Epidermal melanocyte (primary cell): ENCODE measurements around the gene CGAS.
"Not testable (repeated sequence)": the region's sequence is repeated elsewhere in the genome, so short reads cannot be mapped to it uniquely, and the experiment has no call there.

Source experiments
- DNase-seq: peaks from one replicate; pipeline ENCODE4 v3.0.0; 2011; ENCODE audit warnings: low spot score; ENCODE audit not compliant: insufficient read length

The CGAS gene

DNA sequence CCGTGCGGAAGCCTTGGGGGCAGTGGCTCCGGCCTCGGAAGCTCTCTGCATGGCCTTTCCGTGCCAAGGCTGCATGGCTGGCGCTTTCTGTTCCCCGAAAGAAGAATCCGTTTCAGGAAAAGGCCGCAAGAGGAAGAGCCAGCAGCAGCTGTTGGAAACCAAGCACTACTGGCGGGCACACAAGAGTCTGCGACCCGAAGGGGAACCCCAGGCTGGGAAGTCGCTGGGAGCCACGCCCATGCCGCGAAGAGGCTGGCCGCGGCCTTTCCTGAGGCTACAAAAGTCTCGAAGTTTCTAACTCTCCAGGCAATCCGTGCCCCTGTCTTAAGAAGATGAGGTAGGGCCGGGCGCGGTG, at the start of gene CGAS:
Gene CGAS (minus strand): TSS at position 191 of the 355 bp plus-strand sequence. CDS start 116 bp downstream, at position 75.
- DNase-seq: no peak

DNA sequence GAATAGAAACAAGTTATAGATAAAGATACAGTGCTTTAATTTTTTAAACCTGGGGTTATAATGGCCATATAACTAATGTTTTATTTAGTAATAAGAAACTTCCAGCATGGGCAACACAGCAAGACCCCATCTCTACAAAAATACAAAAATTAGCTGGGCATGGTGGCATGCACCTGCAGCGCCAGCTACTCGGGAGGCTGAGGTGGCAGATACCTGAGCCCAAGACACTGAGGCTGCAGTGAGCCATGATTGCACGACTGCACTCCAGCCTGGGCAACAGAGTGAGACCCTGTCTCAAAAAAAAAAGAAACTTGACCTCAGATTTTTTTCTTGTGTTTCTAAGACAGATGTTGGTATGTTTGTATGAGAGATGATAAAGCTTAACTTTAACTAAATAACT, 45.8 kb upstream of the CGAS start:
- no peak for DNase-seq

DNA sequence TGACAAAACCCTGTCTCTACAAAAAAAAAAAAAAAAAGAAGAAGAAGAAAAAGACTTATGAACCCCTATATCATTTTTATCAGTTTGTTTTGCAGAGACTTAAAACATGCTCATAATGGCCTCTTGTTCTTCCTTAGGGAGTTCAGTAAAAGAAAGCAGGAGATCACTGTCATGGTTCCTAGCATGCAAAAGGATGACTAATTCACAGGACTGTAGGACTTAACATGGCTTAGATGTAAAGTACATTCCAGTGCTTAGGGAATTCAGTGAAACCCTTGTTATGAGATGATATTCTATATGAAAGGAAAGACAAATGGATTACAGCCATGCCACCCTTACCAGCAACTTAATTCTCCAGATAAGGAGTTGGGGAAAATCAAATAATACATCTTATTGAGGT, 39.3 kb upstream of the CGAS start:
- no peak for DNase-seq

DNA sequence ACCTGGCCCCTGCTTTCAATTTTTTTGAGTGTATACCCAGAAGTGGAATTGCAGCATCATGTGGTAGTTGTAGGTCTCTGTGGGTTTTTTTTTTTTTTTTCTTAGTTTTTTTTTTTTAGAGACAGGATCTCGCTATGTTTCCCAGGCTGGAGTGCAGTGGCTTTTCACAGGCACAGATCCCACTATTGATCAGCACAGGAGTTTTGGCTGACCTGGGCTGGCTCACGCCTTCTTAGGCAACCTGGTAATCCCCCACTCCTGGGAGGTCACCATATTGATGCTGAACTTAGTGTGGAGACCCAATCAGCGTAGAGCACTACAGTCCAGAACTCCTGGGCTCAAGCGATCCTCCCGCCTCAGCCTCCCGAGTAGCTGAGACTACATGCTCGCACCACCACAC, 35.4 kb upstream of the CGAS start:
- no peak for DNase-seq

DNA sequence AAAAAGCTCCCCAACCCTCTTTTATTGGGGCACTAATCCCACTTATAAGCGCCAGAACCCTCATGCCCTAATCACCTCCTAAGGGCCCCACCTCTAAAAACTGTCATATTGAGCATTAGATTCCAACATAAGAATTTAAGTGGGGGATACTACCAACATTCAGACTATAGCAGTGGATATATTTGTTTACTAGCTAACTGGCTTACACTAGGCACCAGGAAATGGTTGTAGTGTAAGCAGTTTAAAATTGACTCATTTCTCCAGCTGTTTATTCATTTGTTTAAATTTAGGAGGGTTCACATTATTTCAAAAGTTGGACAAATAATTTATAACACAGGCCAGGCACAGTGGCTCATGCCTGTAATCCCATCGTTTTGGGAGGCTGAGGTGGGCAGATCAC, 32.3 kb upstream of the CGAS start:
- no peak for DNase-seq

DNA sequence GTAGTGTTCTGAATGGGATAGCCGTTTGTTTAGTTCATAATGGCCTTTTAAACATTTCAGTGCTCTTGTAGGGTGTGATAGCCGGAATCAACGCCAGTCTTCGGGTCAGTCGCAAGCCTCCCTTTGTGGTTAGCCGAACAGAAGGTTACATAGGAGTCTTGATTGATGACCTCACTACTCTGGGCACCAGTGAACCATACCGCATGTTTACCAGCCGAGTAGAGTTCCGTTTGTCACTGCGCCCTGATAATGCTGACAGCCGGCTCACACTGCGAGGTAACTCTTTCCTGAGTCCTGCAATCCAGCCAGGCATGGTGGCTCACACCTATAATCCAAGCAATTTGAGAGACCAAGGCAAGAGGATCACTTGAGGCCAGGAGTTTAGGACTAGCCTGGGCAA, 29.9 kb upstream of the CGAS start:
- DNase-seq: no peak

DNA sequence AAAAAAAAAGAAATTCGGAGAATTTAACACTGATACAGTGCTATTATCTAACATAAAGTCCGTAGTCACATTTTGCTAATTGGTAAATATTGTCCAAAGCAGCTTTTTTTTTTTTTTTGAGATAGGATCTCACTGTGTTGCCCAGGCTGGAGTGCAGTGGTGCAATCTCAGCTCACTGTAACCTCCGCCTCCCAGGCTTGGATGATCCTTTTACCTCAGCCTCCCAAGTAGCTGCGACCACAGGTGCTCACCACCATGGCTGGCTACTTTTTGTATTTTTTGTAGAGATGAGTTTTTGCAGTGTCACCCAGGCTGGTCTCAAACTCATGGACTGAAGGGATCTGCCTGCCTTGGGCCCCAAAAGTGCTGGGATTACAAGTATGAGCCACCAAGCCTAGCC, 25.3 kb upstream of the CGAS start:
- no peak for DNase-seq

DNA sequence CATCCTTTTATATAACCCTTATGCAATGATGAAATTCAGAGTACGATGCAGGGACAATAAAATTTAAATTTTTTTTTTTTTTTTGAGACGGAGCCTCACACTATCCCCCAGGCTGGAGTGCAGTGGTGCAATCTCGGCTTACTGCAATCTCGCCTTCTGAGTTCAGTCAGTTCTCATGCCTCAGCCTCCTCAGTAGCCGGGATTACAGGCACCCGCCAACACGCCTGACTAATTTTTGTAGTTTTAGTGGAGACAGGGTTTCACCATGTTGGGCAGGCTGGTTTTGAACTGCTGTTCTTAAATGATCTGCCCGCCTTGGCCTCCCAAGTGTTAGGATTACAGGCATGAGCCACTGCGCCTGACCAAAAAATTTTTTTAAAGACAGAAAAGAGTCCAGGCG, 24.6 kb upstream of the CGAS start:
- no peak for DNase-seq

DNA sequence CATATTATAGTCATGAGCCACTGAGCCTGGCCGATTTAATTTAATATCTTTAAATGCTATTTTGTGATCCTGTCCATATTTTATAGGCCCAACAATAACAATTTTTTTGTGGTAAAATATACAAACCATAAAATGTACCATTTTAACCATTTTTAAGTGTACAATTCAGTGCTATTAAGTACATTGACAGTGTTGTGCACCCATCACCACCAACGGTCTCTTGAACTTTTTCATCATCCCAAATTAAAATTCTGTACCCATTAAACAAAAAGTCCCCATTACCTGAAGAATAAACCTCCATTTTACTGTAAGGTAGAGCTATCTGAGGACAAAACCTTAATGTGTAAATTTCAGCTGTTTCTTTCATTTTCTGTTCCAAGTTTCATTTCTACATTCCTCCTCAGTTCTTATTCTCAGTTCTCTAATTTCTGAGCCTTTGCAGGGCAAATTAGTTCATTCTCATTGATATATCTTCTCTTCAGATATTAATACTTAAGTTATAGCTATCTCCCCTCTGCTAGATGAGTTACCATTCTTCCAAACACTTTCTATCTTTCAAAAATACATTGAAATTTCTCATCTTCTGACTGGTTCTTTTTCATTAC, 19.7 kb upstream of the CGAS start:
- DNase-seq: no peak

DNA sequence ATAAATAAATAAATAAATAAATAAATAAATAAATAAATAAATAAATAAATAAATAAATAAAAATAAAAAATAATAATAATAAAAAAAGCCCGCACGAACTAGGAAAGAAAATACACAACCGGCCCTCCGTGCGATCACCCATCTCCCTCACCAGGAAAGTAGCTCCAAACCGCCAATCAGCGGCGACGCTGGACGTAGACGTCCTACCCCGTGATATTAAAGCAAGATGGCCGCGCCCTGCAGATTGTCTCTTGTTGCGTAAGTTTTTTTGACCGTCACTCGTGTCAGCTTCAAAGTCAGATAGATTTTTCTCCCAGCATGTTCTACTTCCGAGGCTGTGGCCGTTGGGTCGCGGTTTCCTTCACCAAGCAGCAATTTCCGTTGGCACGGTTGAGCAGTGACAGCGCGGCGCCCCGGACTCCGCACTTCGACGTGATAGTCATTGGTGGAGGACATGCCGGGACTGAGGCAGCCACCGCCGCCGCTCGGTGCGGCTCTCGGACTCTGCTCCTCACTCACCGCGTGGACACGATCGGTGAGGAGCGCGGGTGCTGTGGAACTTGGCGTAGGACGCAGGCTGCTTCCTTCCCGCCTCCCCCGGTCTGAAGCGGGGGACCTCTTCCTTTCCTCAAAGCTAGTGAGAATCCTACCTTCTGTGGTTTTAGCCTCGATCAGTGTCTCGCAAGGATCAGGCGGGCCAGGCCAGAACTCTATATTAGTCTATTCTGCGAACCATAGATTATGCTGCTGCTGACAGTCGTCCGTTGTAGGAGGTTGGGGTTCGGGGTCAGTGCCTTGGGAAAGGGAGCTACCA, 9.6 kb upstream of the CGAS start, which contains the start of gene MTO1:
Gene MTO1 (plus strand): TSS at position 201 of the 814 bp plus-strand sequence. CDS start 118 bp downstream, at position 319.
- peak; percentile 92 for DNase-seq

DNA sequence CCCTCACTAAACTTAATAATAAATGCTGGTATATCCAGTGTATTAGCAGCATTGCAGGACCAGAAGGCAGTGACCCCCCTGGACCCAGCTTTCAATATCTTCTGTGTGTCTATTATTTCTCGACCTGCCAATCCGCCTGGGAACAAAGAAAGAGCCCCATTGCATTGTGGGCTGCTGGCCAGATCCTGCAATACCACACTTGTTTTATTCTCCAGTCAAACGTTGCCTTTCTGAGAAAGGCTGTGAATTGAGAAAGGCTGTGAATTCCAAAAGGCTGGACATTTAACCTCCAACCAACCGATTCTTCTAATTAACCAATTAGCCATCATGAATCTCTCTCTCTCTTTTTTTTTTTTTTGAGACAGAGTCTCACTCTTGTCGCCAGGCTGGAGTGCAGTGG, 8.0 kb upstream of the CGAS start:
- DNase-seq: no peak

DNA sequence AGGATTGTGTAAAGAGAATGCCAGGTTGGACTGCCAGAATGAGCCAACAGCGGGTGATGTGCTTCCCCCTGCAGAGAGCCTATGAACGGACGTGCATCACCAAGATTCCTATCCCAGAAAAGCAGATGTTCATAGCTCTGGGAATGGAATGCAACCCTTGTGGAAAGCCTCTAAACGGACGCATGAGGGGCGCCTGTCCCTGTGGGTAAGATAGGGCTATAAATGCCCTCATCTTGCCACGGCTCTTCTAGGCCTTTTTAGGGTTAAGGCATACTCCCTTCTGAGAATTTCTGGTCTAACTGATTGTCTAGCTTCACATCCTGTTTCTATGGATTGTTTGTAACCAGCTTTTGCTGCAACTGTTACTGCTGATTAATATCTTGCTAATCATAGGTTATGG, 7.4 kb upstream of the CGAS start:
- not testable (repeated sequence) for DNase-seq

DNA sequence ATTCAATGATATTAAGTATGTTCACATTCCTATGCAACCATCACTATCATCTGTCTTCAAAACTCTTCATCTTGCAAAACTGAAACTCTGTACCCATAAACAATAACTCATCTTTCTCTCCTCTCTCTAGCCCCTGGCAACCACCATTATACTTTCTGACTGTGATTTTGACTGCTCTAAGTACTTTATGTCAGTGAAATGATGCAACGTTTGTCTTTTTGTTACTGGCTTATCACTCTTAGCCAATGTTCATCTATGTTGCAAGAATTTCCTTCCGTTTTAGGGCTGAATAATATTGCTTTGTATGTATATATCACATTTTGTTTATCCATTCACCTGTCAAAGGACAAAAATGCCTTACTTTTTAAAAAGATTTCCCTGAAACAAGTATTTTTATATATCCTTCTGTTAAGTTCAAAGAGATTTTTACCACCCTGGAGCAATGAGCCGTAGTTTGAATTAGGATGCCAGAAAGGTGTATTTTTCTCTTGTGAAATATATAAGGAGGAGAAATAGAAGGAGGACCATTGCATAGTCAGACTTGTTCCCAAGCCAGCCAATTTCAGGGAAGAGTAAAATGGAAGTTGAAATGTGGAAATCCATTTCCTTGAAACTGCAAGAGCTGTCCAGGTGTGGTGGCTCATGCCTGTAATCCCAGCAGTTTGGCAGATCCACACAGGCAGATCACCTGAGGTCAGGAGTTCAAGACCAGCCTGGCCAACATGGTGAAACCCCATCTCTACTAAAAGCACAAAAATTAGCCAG, 4.0 kb upstream of the CGAS start:
- DNase-seq: no peak

DNA sequence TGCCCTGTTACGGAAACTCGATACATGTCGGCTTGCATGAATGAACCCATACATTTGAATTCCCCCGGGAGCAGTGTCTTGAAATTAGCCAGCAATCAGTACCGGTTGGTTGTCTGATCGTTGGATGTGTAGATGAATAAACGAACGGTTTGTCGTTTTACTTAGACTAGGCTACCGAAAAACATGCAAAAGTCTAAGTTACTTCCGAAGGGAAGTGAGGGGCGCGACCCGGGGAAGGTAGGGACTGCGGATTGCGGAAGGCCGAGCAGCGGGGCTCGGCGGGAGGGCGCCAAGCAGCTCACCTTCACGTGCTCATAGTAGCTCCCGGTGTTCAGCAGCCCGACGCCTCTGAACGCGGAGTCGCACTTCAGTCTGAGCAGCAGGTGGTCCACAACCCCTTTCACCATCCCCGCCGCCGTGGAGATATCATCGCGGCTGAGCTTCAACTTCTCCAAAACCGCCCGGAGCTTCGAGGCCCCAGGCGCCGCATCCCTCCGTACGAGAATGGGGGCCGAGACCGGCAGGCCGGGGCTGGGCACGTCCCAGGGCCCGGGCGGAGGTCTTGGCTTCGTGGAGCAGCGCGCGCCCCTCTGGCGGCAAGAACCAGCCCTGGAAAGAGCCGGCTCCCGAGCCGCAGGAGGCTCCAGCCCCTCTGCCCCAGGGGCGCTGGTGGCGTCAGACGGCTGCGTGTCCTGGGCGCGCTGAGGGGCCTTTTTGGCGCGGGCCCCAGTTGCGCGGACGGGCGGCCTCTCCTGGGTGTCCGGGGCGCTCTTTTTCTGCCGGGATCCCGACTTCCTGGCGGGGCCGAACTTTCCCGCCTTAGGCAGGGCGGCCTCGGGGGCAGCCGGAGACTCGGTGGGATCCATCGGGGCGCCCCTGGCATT, 632 bp downstream of the CGAS start:
- DNase-seq: peak; percentile 26

DNA sequence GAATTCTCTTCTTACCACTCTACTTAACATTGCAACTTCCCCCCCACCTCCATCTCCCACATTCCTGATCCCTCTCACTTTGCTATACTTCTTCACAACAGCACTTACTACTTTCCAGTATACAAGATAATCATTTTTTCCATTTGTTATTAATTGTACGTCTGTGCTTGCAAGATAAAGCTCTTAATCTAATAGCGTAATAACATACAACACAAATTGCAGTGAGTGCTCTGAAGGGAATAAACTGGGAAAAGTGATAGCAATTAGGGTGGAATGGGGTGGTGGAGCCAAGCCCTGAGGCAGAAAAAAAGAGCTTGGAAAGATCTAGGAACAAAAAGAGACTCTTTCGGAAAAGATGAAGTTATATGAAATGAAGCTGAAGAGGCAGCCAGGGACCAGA, 8.5 kb downstream of the CGAS start:
- DNase-seq: no peak

DNA sequence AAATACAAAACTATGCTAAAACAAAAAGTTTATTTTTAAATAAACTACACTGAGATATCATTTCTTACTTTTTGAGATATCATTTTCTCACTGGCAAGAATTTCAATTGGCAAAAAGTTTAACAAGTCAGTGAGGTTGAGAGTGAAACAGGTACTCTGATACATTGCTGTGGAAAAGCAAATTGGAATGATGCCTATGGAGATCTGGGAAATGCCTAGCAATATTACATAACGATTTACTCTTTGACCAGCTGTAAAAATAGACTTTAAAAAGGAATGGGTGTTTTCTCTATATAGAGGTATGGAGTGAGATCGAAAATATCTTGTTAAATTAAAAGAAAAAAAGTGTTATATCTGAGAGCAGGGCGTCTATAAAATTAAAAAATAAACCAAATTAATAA, 16.9 kb downstream of the CGAS start:
- DNase-seq: no peak

DNA sequence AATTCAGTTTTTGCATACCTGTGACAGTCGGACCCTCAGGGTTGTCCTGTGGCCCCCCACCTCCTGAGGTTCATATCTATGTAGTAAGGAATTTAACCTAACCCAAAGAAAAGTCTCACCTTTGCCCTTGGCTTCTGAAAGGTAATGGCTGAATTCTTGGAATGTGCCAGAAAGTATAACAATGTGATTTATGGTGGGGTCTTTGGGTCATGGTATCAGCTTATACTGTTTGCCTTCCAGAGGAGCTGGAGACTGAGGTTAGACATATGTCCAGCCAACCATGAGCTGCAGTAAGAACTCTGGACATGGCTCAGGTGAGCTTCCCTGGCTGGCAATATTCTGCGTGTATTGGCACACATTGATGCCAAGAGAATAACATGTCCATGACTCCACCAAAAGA, 30.6 kb downstream of the CGAS start:
- no peak for DNase-seq

DNA sequence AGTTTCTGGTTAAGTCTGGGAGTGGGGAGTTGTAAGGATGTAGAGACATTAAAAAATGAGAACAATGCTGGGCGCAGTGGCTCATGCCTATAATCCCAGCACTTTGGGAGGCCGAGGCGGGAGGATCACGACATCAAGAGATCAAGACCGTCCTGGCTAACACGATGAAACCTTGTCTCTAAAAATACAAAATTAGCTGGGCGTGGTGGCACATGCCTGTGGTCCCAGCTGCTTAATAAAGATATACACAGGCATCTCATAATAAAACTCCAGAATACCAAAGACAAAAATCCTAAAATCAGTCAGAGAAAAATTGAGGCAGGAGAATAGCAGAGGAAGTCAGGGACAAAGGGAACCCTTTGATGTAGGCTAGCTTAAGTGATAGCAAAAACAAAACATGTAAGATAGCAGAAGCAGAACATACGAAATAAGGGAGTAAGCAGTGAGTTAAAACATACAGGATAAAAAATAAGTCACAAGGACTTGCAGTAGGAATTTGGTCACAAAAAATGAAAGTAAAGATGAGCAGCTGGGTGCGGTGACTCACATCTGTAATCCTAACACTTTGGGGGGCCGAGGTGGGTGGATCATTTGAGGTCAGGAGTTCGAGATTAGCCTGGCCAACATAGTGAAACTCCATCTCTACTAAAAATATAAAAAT, 33.9 kb downstream of the CGAS start:
- no peak for DNase-seq

DNA sequence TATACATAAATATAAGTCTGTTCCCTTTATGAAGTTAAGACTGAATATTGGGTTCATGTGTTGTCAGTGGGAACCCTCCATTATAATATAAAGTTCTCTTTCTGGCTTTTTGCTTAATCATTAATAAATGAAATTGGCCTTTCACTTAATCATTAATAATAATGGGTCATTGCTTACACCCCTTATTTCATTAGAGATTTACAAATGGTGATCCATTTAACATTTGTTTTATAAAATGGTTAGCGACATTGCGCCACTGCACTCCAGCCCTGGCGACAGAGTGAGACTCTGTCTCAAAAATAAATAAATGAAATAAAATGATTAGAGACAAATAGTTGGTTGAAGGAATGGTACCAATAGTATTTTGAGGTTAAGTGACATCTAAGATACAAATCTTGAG, 39.0 kb downstream of the CGAS start:
- no peak for DNase-seq

DNA sequence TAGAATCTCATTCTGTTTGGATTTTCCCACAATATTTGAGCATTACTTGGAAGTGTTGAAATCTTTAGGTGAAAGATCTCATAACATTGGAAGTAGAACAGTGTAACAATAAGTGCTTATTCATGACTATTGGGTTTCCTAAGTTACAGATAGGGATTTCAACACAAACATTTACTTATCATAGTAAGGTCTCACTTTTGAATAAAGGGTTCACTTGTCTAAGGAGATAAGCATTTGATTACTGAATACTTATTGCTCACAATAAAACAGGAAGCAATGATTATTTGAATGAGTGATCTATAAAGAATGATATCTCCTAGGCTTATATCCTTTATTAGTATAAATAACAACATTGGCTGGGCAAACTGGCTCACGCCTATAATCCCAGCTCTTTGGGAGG, 42.7 kb downstream of the CGAS start:
- DNase-seq: no peak

DNA sequence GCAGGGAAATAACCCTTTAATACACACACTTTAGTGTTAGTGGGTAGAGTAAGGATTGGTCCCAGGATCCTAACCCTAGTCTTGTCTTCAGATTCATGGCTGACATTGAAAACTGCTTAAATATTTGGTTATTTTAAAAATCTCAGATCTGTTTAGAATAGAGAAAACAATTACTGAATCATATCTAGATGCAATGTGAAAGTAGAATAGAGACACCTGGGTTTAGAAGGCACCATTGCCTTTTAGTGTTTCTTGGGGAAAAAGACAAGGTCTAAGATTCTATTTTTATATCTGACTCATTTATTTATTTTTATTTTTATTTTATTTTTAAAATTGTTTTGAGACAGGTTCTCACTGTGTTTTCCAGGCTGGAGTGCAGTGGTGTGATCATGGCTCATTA, 51.4 kb downstream of the CGAS start:
- no peak for DNase-seq
